OCI-LY1 (cell line): Measurements from ENCODE around the gene DIABLO.

Source experiments
- CTCF ChIP-seq: fragments of 200-600 bp; sonication (generic), shearing (Covaris generic); IDR thresholded peaks from 2 replicates; pipeline ENCODE4 v1.5.1; 2017; ENCODE audit warnings: mild to moderate bottlenecking, antibody characterized with exemption, low read length, moderate library complexity, mixed read lengths
- EZH2 ChIP-seq: fragments of 200-600 bp; sonication (generic), shearing (Covaris generic); IDR thresholded peaks from 2 replicates; pipeline ENCODE4 v1.8.0; 2017; ENCODE audit warnings: borderline replicate concordance, mixed run types, mild to moderate bottlenecking, antibody characterized with exemption, low read length, moderate library complexity, mixed read lengths

GRCh38 chr12:122195405-122195804 lies 30.4 kb downstream of the DIABLO start:
- TF ChIP-seq CTCF (no peak), EZH2 (no peak)
